Tibial nerve (tissue), 4 donors: ENCODE results near the gene SPTBN1. TPM values are rescaled to one million over a fixed set of nuclear protein-coding genes. Genes with fewer than 3 reads are reported as not detected.

ENCODE experiments used
- DNase-seq, 2 donors: peaks; one replicate each; pipeline ENCODE4 v3.0.0-alpha.2; 2019; ENCODE audit warnings: low spot score in 2 of 2
- H3K27ac ChIP-seq, 4 donors: fragments of 200-600 bp; sonication (generic) in 3 of 4; one replicate each; pipeline ENCODE4 v1.5.1; 2017 to 2019; ENCODE audit warnings: mild to moderate bottlenecking in 1 of 4
- H3K27me3 ChIP-seq, 2 donors: fragments of 200-600 bp; sonication (generic) in 1 of 2; one replicate each; pipeline versions ENCODE4 v1.5.1 to v1.6.0; 2017 to 2019
- H3K36me3 ChIP-seq, 3 donors: fragments of 200-600 bp; sonication (generic); one replicate each; pipeline ENCODE4 v1.5.1; 2018 to 2019
- H3K4me1 ChIP-seq, 4 donors: fragments of 200-600 bp; sonication (generic) in 3 of 4; one replicate each; pipeline ENCODE4 v1.5.1; 2017 to 2019
- H3K4me3 ChIP-seq, 4 donors: fragments of 200-600 bp; sonication (generic) in 3 of 4; one replicate each; pipeline ENCODE4 v1.5.1; 2017 to 2019; ENCODE audit warnings: mild to moderate bottlenecking in 1 of 4, moderate library complexity in 1 of 4
- H3K9me3 ChIP-seq, 4 donors: fragments of 200-600 bp; sonication (generic) in 3 of 4; one replicate each; pipeline ENCODE4 v1.5.1; 2017 to 2019
- EP300 ChIP-seq, 2 donors: sonication (generic); formaldehyde crosslinking; IDR thresholded peaks; one replicate each; pipeline ENCODE4 v1.6.1; 2017; ENCODE audit warnings: antibody characterized with exemption in 2 of 2, mild to moderate bottlenecking in 1 of 2
- POLR2A ChIP-seq, 2 donors: fragments of 450-650 bp; IDR thresholded peaks; one replicate each; pipeline ENCODE4 v1.6.1; 2017; ENCODE audit warnings: antibody characterized with exemption in 2 of 2, mild to moderate bottlenecking in 2 of 2, moderate library complexity in 2 of 2
- WGBS, 2 donors: methylation state at CpG; one replicate each; pipeline ENCODE4 v1.1.5; 2018; 5-methylcytosine and 5-hydroxymethylcytosine counted together
- total RNA-seq, 4 donors: library from RNA; depleted of rRNA; stranded (reverse); fragments of >200 nt; gene quantifications; one replicate each; pipeline ENCODE4 v1.1.0, GENCODE V29; 2016
- TF ChIP-seq, protein P1 (sequence below), 5 experiments: fragments of 200-600 bp in 3 of 5; fragments of 450-650 bp in 2 of 5; sonication (generic) in 3 of 5; IDR thresholded peaks; one replicate each; pipeline ENCODE4 v1.5.1; 2016 to 2019; ENCODE audit warnings: antibody characterized with exemption in 5 of 5, mild to moderate bottlenecking in 3 of 5, moderate library complexity in 2 of 5

The SPTBN1 gene
- 100 to 1,000 TPM; 670 to 967 (median 890) TPM for total RNA-seq

- DNase-seq, result peak; percentile 83 to 87
- no peaks in the 10 kb centered on the region for H3K27me3 ChIP-seq
- H3K4me3 ChIP-seq, result peak within 1 kb of the TSS; percentile 60 to 89 (median 78)
- TF ChIP-seq POLR2A (IDR thresholded peaks at IDR 0.05) (peak; percentile 51 to 73), EP300 (IDR thresholded peaks at IDR 0.05) (peak in 1 of 2 donors; percentile 94)
- TF ChIP-seq, protein P1, sequence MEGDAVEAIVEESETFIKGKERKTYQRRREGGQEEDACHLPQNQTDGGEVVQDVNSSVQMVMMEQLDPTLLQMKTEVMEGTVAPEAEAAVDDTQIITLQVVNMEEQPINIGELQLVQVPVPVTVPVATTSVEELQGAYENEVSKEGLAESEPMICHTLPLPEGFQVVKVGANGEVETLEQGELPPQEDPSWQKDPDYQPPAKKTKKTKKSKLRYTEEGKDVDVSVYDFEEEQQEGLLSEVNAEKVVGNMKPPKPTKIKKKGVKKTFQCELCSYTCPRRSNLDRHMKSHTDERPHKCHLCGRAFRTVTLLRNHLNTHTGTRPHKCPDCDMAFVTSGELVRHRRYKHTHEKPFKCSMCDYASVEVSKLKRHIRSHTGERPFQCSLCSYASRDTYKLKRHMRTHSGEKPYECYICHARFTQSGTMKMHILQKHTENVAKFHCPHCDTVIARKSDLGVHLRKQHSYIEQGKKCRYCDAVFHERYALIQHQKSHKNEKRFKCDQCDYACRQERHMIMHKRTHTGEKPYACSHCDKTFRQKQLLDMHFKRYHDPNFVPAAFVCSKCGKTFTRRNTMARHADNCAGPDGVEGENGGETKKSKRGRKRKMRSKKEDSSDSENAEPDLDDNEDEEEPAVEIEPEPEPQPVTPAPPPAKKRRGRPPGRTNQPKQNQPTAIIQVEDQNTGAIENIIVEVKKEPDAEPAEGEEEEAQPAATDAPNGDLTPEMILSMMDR (IDR thresholded peaks at IDR 0.05), result peak in 2 of 5 experiments; percentile 36 to 39
- no peaks in the 10 kb centered on the region for H3K9me3 ChIP-seq
- 0% methylated on average over 18 to 41 of the region's 67 CpGs for WGBS, 2 donors
- H3K4me1 ChIP-seq, result peaks cover 0 to 38% (median 10%) of the 10 kb centered on the region in 4 donors
- H3K36me3 ChIP-seq, result no peaks in the 10 kb centered on the region
- H3K27ac ChIP-seq, result peak within 1 kb of the TSS; percentile 80 to 97 (median 88)
Observed at GRCh38 chr2:54455563-54456361, at the start of gene SPTBN1. SPTBN1 (plus strand) TSS chr2:54456327; CDS start chr2:54526419, 70,092 bp downstream.

- TF ChIP-seq, protein P1 (IDR thresholded peaks at IDR 0.05), result no peak
- no peak for TF ChIP-seq EP300 (IDR thresholded peaks at IDR 0.05)
- Histone ChIP-seq H3K4me3 (no peak overlapping the region), H3K4me1 (peaks cover 0 to 35% (median 6%) of the 10 kb centered on the region in 4 donors), H3K36me3 (no peaks in the 10 kb centered on the region), H3K27ac (no peak overlapping the region), H3K27me3 (no peaks in the 10 kb centered on the region), H3K9me3 (no peaks in the 10 kb centered on the region)
- no peak for DNase-seq
- 65 to 66% methylated on average over 3 of the region's 3 CpGs for WGBS, 2 donors
Observed at GRCh38 chr2:54407693-54408092, 48.4 kb upstream of the SPTBN1 start.

DNA sequence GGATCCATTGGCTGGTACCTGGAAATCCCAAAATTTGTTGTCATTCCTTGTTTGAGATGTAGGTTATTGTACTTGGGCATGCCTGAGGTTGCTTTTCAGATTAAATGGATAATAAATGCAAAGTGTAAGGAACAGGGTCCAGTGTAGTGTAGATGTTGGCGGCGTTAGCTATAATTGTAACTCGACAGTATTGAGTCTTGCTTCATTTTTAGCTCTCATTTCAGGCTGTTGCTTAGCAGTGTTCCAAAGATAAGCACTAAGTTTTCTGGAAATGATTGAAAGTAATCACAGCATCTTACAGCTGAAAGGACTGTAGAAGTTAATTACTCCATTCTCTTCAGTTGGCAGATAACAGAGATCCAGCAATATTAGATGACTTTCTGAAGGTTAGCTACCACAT, 47.8 kb upstream of the SPTBN1 start:
- WGBS, 2 donors, result 80 to 91% methylated on average over 3 of the region's 3 CpGs
- no peak for TF ChIP-seq EP300 (IDR thresholded peaks at IDR 0.05)
- TF ChIP-seq, protein P1 (IDR thresholded peaks at IDR 0.05), result no peak
- TF ChIP-seq POLR2A (IDR thresholded peaks at IDR 0.05), result no peak
- H3K27me3 ChIP-seq, result no peaks in the 10 kb centered on the region
- H3K4me3 ChIP-seq, result no peak overlapping the region
- H3K4me1 ChIP-seq, result peaks cover 0 to 29% (median 3%) of the 10 kb centered on the region in 4 donors
- DNase-seq, result no peak
- no peaks in the 10 kb centered on the region for H3K9me3 ChIP-seq
- no peak overlapping the region for H3K27ac ChIP-seq
- no peaks in the 10 kb centered on the region for H3K36me3 ChIP-seq

GRCh38 chr2:54409752-54410151, 46.4 kb upstream of the SPTBN1 start:
- no peaks in the 10 kb centered on the region for H3K27me3 ChIP-seq
- peak overlapping the region in 1 of 4 donors; percentile 7 for H3K4me3 ChIP-seq
- 21 to 28% methylated on average over 5 of the region's 5 CpGs for WGBS, 2 donors
- peak overlapping the region in 2 of 4 donors; percentile 14 to 51 for H3K27ac ChIP-seq
- TF ChIP-seq, protein P1 (IDR thresholded peaks at IDR 0.05), result no peak
- TF ChIP-seq POLR2A (IDR thresholded peaks at IDR 0.05) (no peak), EP300 (IDR thresholded peaks at IDR 0.05) (no peak)
- H3K9me3 ChIP-seq, result no peaks in the 10 kb centered on the region
- no peaks in the 10 kb centered on the region for H3K36me3 ChIP-seq
- H3K4me1 ChIP-seq, result peaks cover 0 to 21% (median 0%) of the 10 kb centered on the region in 4 donors
- DNase-seq, result no peak

DNA sequence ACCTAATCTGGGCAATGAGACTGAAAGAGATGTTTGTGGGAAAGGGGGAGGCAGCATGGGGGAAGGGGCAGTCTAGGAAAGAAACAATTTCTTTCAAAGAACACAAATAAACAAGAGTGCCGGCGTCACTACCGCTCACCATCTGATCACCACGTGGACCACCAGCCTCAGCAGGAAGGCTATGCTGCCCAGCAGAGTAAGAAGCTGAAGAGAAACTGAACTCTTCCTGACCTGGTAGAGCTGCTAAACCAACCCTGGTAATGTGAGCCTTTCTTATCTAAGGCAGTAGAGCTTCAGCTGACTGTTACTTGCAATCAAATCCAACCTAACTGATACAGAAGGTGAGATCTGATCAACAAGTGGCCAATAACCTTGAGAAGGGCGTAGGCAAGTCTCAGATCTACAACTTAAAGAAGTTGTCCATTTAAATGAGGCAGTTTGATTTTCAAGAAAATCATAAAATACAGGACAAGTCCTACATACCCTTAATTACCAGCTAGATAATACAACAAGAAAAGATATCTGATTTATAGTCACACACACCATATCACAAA, 44.2 kb upstream of the SPTBN1 start:
- WGBS, 2 donors, result 69 to 82% methylated on average over 5 of the region's 5 CpGs
- H3K4me3 ChIP-seq, result no peak overlapping the region
- no peaks in the 10 kb centered on the region for H3K36me3 ChIP-seq
- no peak overlapping the region for H3K27ac ChIP-seq
- no peak for DNase-seq
- H3K4me1 ChIP-seq, result peaks cover 0 to 21% (median 0%) of the 10 kb centered on the region in 4 donors
- H3K9me3 ChIP-seq, result no peaks in the 10 kb centered on the region
- H3K27me3 ChIP-seq, result no peaks in the 10 kb centered on the region
- TF ChIP-seq, protein P1 (IDR thresholded peaks at IDR 0.05), result no peak
- TF ChIP-seq POLR2A (IDR thresholded peaks at IDR 0.05) (no peak), EP300 (IDR thresholded peaks at IDR 0.05) (no peak)
